ENCODE results near the gene SHISA7. TPM values are rescaled to one million over a fixed set of nuclear protein-coding genes. Genes with fewer than 3 reads are reported as not detected.
"Not testable (repeated sequence)": the region's sequence is repeated elsewhere in the genome, so short reads cannot be mapped to it uniquely, and the experiment has no call there.

The SHISA7 gene
- total and polyA plus RNA-seq, 2 of the 4 experiments (the other 2 are of a cell fraction) = not detected

DNA sequence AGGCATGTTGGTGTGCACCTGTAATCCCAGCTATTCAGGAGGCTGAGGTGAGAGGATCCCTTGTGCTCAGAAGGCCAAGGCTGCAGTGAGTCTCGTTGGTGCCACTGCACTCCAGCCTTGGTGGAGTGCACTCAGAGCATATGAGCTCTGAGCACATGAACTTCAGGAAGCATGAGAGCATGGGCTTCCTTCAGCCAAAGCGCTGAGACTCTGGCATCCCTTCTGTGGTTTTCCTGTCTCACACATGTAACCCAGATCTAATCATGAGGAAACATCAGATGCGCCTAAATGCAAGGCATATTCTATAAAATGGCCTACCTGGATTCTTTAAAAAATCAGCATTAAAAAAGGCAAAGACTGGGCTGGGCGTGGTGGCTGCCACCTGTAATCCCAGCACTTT lies 21.8 kb downstream of the SHISA7 start:
- not testable (repeated sequence) for BruUV-seq (replicated peaks)

More for the DNA sequence above, 21.8 kb downstream of the SHISA7 start:
- CTCF ChIA-PET; H4K20me1 ChIP-seq (ENCODE audit: insufficient read depth, low read length); H3K36me3 ChIP-seq (ENCODE audit: control insufficient read depth, insufficient read depth, low read length); H2BK20ac ChIP-seq (ENCODE audit: low read depth, low read length); POLR2A ChIA-PET (ENCODE audit: unreplicated experiment); H3K14ac ChIP-seq (replicated peaks; ENCODE audit: low read depth, low read length); H2BK5ac ChIP-seq (ENCODE audit: low read depth, low read length, poor library complexity, severe bottlenecking); H4K5ac ChIP-seq (ENCODE audit: low read depth, low read length); in situ Hi-C loops (cut with MboI; ENCODE audit: low sequenced_read_pairs); H3K9ac ChIP-seq (ENCODE audit: low read depth, low read length); H3K79me1 ChIP-seq (ENCODE audit: low read depth in 1 of 2, low read length in 2 of 2); H3K9me3 ChIP-seq (ENCODE audit: control insufficient read depth, insufficient read depth, low read length); H2AK9ac ChIP-seq (replicated peaks; ENCODE audit: low read depth, low read length, poor library complexity); H2BK120ac ChIP-seq (ENCODE audit: low read depth, low read length); H2AK5ac ChIP-seq (ENCODE audit: low read depth, low read length); H4K8ac ChIP-seq (ENCODE audit: low read depth in 2 of 2, low read length in 2 of 2); intact Hi-C loops (cut with micrococcal nuclease); H2AFZ ChIP-seq (replicated peaks; ENCODE audit: low read length, poor library complexity); H3K27ac ChIP-seq (ENCODE audit: insufficient read depth, low read length); H3K9me1 ChIP-seq (ENCODE audit: insufficient read depth, low read length); H3K18ac ChIP-seq (ENCODE audit: low read depth, low read length); H3K4me3 ChIP-seq (ENCODE audit: insufficient read depth, low read depth, low read length); H3K4me1 ChIP-seq (ENCODE audit: control insufficient read depth, insufficient read depth, low read length); H3K23ac ChIP-seq (ENCODE audit: low read depth, low read length); H3K4me2 ChIP-seq (ENCODE audit: low read depth, low read length); DNase-seq; H2BK15ac ChIP-seq (ENCODE audit: low read depth, low read length); dilution Hi-C loops (cut with HindIII; ENCODE audit: low sequenced_read_pairs, unreplicated experiment); H4K91ac ChIP-seq (ENCODE audit: insufficient read depth, low read depth, low read length); H3K4ac ChIP-seq (ENCODE audit: low read depth, low read length); ATAC-seq (ENCODE audit: low read depth); H3K56ac ChIP-seq (ENCODE audit: extremely low read depth, insufficient read depth, low read length): not testable (repeated sequence)
- H3K27me3 ChIP-seq (ENCODE audit: control insufficient read depth, insufficient read depth, low read length) = peaks cover 15% of the 10 kb centered on the region
- 33% methylated on average over 1 of the region's 4 CpGs; no CpG with 5 or more reads in 1 of the 2 experiments for WGBS, 2 experiments (ENCODE audit: extremely low coverage in 2 of 2, insufficient read length in 1 of 2)

All from IMR-90 (cell line).